Fibroblast of skin of right quadriceps (primary cell): ENCODE results near the gene VPS45.

Experiments used
- DNase-seq: peaks from one replicate; pipeline ENCODE4 v3.0.0-alpha.2; 2013

VPS45 gene

GRCh38 chr1:150076066-150076465 is 8.5 kb downstream of the VPS45 start:
- no peak for DNase-seq

GRCh38 chr1:150076985-150077384 is 9.4 kb downstream of the VPS45 start:
- no peak for DNase-seq

GRCh38 chr1:150080784-150081183 is 13.2 kb downstream of the VPS45 start:
- no peak for DNase-seq

- no peak for DNase-seq
Observed at GRCh38 chr1:150082494-150082893, 14.9 kb downstream of the VPS45 start.

- DNase-seq, result peak; percentile 38
Observed at GRCh38 chr1:150083907-150084306, 16.3 kb downstream of the VPS45 start.

GRCh38 chr1:150085406-150085805 is 17.8 kb downstream of the VPS45 start:
- no peak for DNase-seq

- no peak for DNase-seq
Observed at GRCh38 chr1:150087415-150087814, 19.8 kb downstream of the VPS45 start.

GRCh38 chr1:150089846-150090520 is 22.4 kb downstream of the VPS45 start:
- DNase-seq, result no peak

- DNase-seq, result no peak
Observed at GRCh38 chr1:150092180-150092791, 24.7 kb downstream of the VPS45 start.

GRCh38 chr1:150093805-150094204 is 26.2 kb downstream of the VPS45 start:
- DNase-seq, result no peak

- DNase-seq, result no peak
Observed at GRCh38 chr1:150094734-150095265, 27.2 kb downstream of the VPS45 start.

- no peak for DNase-seq
Observed at GRCh38 chr1:150102986-150103385, 35.4 kb downstream of the VPS45 start.

GRCh38 chr1:150106341-150106740 is 38.8 kb downstream of the VPS45 start:
- peak; percentile 18 for DNase-seq

GRCh38 chr1:150109586-150109985 is 42.0 kb downstream of the VPS45 start:
- no peak for DNase-seq

GRCh38 chr1:150110116-150110515 is 42.5 kb downstream of the VPS45 start:
- no peak for DNase-seq

GRCh38 chr1:150111670-150112069 is 44.1 kb downstream of the VPS45 start:
- DNase-seq, result no peak

GRCh38 chr1:150115121-150115520 is 47.5 kb downstream of the VPS45 start:
- DNase-seq, result no peak

GRCh38 chr1:150118716-150119115 is 51.1 kb downstream of the VPS45 start:
- DNase-seq, result no peak

- DNase-seq, result peak; percentile 26
Observed at GRCh38 chr1:150121236-150121862, 53.8 kb downstream of the VPS45 start.

GRCh38 chr1:150126811-150127210 is 59.2 kb downstream of the VPS45 start:
- no peak for DNase-seq

- no peak for DNase-seq
Observed at GRCh38 chr1:150127464-150127863, 59.9 kb downstream of the VPS45 start.

GRCh38 chr1:150127868-150128267 is 60.3 kb downstream of the VPS45 start:
- no peak for DNase-seq

GRCh38 chr1:150132372-150132771 is 64.8 kb downstream of the VPS45 start:
- no peak for DNase-seq

- DNase-seq, result no peak
Observed at GRCh38 chr1:150134537-150134936, 67.0 kb downstream of the VPS45 start.
